IMR-90 (cell line): ENCODE measurements around the gene EPN1. TPM values are rescaled to one million over a fixed set of nuclear protein-coding genes. Genes with fewer than 3 reads are reported as not detected.
A peak's percentile ranks its signal among the peaks of the same experiment; 100 is the strongest.

Source experiments
- ATAC-seq: fragments of 200-7000 bp; cut with Tn5 transposase; 2 replicates; pipeline ENCODE4 v1.9.1; 2020; ENCODE audit warnings: low read depth, mild to moderate bottlenecking, moderate library complexity
- Bru-seq: library from RNA; stranded (reverse); fragments of 400-500 nt; gene quantifications from one replicate; lab custom pipeline; 2021; lab: Mats Ljungman, UMichigan
- BruChase-seq, 2 experiments: library from RNA; stranded (reverse); fragments of 400-500 nt; gene quantifications; one replicate each; lab custom pipeline; 2021; lab: Mats Ljungman, UMichigan
- BruUV-seq: library from RNA; stranded (reverse); fragments of 400-500 nt; replicated peaks from 2 replicates; lab custom pipeline; 2021; lab: Mats Ljungman, UMichigan
- CTCF ChIA-PET: fragments of 300-600 bp; formaldehyde crosslinking; extraction: SDS; loops from one replicate; lab custom pipeline; 2021; ENCODE audit warnings: antibody characterized with exemption; lab: Yijun Ruan, JAX
- POLR2A ChIA-PET: fragments of 300-600 bp; sonication (Branson Sonifier 250); formaldehyde crosslinking; loops from one replicate; lab custom pipeline; 2022; ENCODE audit warnings: antibody characterized with exemption; ENCODE audit not compliant: unreplicated experiment; lab: Charles Lee
- DNase-seq: peaks from one replicate; pipeline ENCODE4 v3.0.0; 2013
- H2AFZ ChIP-seq: replicated peaks from 2 replicates; pipeline ENCODE3; 2013; ENCODE audit warnings: low read length, mild to moderate bottlenecking; ENCODE audit not compliant: poor library complexity
- H2AK5ac ChIP-seq: 2 replicates; pipeline ENCODE4 v1.6.1; 2013; ENCODE audit warnings: low read depth, low read length, inconsistent platforms
- H2AK9ac ChIP-seq: replicated peaks from 2 replicates; pipeline ENCODE3; 2013; ENCODE audit warnings: mild to moderate bottlenecking, low read depth, low read length, moderate library complexity; ENCODE audit not compliant: poor library complexity
- H2BK120ac ChIP-seq: 2 replicates; pipeline ENCODE4 v1.6.1; 2013; ENCODE audit warnings: low read depth, low read length, inconsistent platforms
- H2BK15ac ChIP-seq: 3 replicates; pipeline ENCODE4 v1.6.1; 2013; ENCODE audit warnings: low read depth, low read length, inconsistent platforms
- H2BK20ac ChIP-seq: 2 replicates; pipeline ENCODE4 v1.6.1; 2013; ENCODE audit warnings: low read depth, mild to moderate bottlenecking, inconsistent platforms, low read length, moderate library complexity
- H2BK5ac ChIP-seq: 2 replicates; pipeline ENCODE4 v1.6.1; 2013; ENCODE audit warnings: mild to moderate bottlenecking, low read depth, low read length, inconsistent platforms; ENCODE audit not compliant: poor library complexity, severe bottlenecking
- H3K14ac ChIP-seq: replicated peaks from 2 replicates; pipeline ENCODE4 v1.6.1; 2013; ENCODE audit warnings: low read depth, low read length, inconsistent platforms
- H3K18ac ChIP-seq: 2 replicates; pipeline ENCODE4 v1.6.1; 2013; ENCODE audit warnings: low read depth, low read length, control low read depth
- H3K23ac ChIP-seq: 2 replicates; pipeline ENCODE4 v1.6.1; 2013; ENCODE audit warnings: low read depth, low read length, inconsistent platforms
- H3K27ac ChIP-seq: 2 replicates; pipeline ENCODE4 v1.5.1; 2013; ENCODE audit warnings: mild to moderate bottlenecking, control low read depth, low read length; ENCODE audit not compliant: insufficient read depth
- H3K27me3 ChIP-seq: 2 replicates; pipeline ENCODE4 v1.6.1; 2013; ENCODE audit warnings: low read length; ENCODE audit not compliant: control insufficient read depth, insufficient read depth
- H3K36me3 ChIP-seq: 2 replicates; pipeline ENCODE4 v1.6.1; 2013; ENCODE audit warnings: low read length, mixed read lengths; ENCODE audit not compliant: control insufficient read depth, insufficient read depth
- H3K4ac ChIP-seq: 2 replicates; pipeline ENCODE4 v1.6.1; 2013; ENCODE audit warnings: low read depth, low read length, inconsistent platforms
- H3K4me1 ChIP-seq: 2 replicates; pipeline ENCODE4 v1.6.1; 2013; ENCODE audit warnings: low read length, mixed read lengths; ENCODE audit not compliant: control insufficient read depth, insufficient read depth
- H3K4me2 ChIP-seq: 2 replicates; pipeline ENCODE4 v1.6.1; 2013; ENCODE audit warnings: low read depth, mild to moderate bottlenecking, control low read depth, low read length, moderate library complexity
- H3K4me3 ChIP-seq: 2 replicates; pipeline ENCODE4 v1.5.1; 2013; ENCODE audit warnings: low read depth, mild to moderate bottlenecking, control low read depth, low read length, moderate library complexity; ENCODE audit not compliant: insufficient read depth
- H3K56ac ChIP-seq: 2 replicates; pipeline ENCODE4 v1.6.1; 2013; ENCODE audit warnings: low read length, inconsistent platforms; ENCODE audit not compliant: insufficient read depth; ENCODE audit errors: extremely low read depth
- H3K79me1 ChIP-seq, 2 experiments: 2 replicates each; pipeline ENCODE4 v1.6.1; 2013; ENCODE audit warnings: low read length in 2 of 2, inconsistent platforms in 1 of 2, low read depth in 1 of 2
- H3K9ac ChIP-seq: 2 replicates; pipeline ENCODE4 v1.6.1; 2013; ENCODE audit warnings: low read depth, low read length, control low read depth
- H3K9me1 ChIP-seq: 2 replicates; pipeline ENCODE4 v1.6.1; 2013; ENCODE audit warnings: low read length, inconsistent platforms; ENCODE audit not compliant: insufficient read depth
- H3K9me3 ChIP-seq: 2 replicates; pipeline ENCODE4 v1.6.1; 2013; ENCODE audit warnings: low read length; ENCODE audit not compliant: control insufficient read depth, insufficient read depth
- H4K20me1 ChIP-seq: 2 replicates; pipeline ENCODE4 v1.6.1; 2013; ENCODE audit warnings: low read length, inconsistent platforms; ENCODE audit not compliant: insufficient read depth
- H4K5ac ChIP-seq: 2 replicates; pipeline ENCODE4 v1.6.1; 2013; ENCODE audit warnings: mild to moderate bottlenecking, low read depth, low read length, control low read depth
- H4K8ac ChIP-seq, 2 experiments: 2 replicates each; pipeline ENCODE4 v1.6.1; 2013; ENCODE audit warnings: low read depth in 2 of 2, low read length in 2 of 2, control low read depth in 1 of 2, inconsistent platforms in 1 of 2
- H4K91ac ChIP-seq: 2 replicates; pipeline ENCODE4 v1.6.1; 2013; ENCODE audit warnings: low read depth, low read length, inconsistent platforms; ENCODE audit not compliant: insufficient read depth
- BHLHE40 ChIP-seq: fragments of 150-350 bp; IDR thresholded peaks from 2 replicates; pipeline ENCODE4 v1.6.1; 2016; ENCODE audit warnings: mild to moderate bottlenecking, low read depth, low read length
- CEBPB ChIP-seq: IDR thresholded peaks from 2 replicates; pipeline ENCODE4 v1.6.1; 2012; ENCODE audit warnings: low read depth, low read length, improper control_type of control experiment
- MAZ ChIP-seq: IDR thresholded peaks from 2 replicates; pipeline ENCODE4 v1.6.1; 2012; ENCODE audit warnings: low read depth, mild to moderate bottlenecking, low read length, improper control_type of control experiment, moderate library complexity, borderline replicate concordance
- MXI1 ChIP-seq: IDR thresholded peaks from 2 replicates; pipeline ENCODE4 v1.6.1; 2012; ENCODE audit warnings: low read depth, mild to moderate bottlenecking, low read length, moderate library complexity, borderline replicate concordance
- NFE2L2 ChIP-seq: fragments of 150-350 bp; IDR thresholded peaks from 2 replicates; pipeline ENCODE4 v1.6.1; 2016; ENCODE audit warnings: low read depth, mild to moderate bottlenecking, low read length
- POLR2A ChIP-seq: IDR thresholded peaks from 2 replicates; pipeline ENCODE4 v1.6.1; 2012; ENCODE audit warnings: mild to moderate bottlenecking, low read depth, low read length
- WGBS, 2 experiments: methylation state at CpG; one replicate each; pipeline versions ENCODE4 v1.1.5 to v1.1.7; 2013; ENCODE audit warnings: missing lambda C conversion rate in 2 of 2; ENCODE audit not compliant: insufficient read length in 1 of 2; ENCODE audit errors: extremely low coverage in 2 of 2; 5-methylcytosine and 5-hydroxymethylcytosine counted together
- dilution Hi-C: fragments of 300-500 bp; cut with HindIII; formaldehyde crosslinking; loops from one replicate; pipeline ENCODE4 v1.14.3; 2018; ENCODE audit warnings: low sequenced_read_pairs; ENCODE audit not compliant: unreplicated experiment
- in situ Hi-C: fragments of 300-500 bp; cut with MboI; formaldehyde crosslinking; loops from 3 replicates; pipeline ENCODE4 v1.14.3; 2019; ENCODE audit warnings: low sequenced_read_pairs, inconsistent platforms, mixed read lengths
- intact Hi-C: fragments of 100-400 bp; cut with micrococcal nuclease; formaldehyde crosslinking; loops from 2 replicates; pipeline ENCODE4 v1.10.0; 2022
- long read RNA-seq: library from polyadenylated mRNA; unstranded; transcript quantifications from one replicate; pipeline ENCODE4 v2.0.0, GENCODE V29; 2021; ENCODE audit not compliant: unreplicated experiment
- polyA plus RNA-seq, 3 experiments: library from polyadenylated mRNA; depleted of rRNA; stranded (reverse); fragments of >200 nt; gene quantifications; 2 replicates each; pipeline ENCODE4 v1.2.3, GENCODE V29; 2012; ENCODE audit warnings: low replicate concordance in 1 of 3
- total RNA-seq: library from RNA; depleted of rRNA; stranded (reverse); fragments of >200 nt; gene quantifications from 2 replicates; pipeline ENCODE4 v1.2.3, GENCODE V29; 2012; rRNA removed
- TF ChIP-seq, protein P1 (sequence below): conservative IDR thresholded peaks from 2 replicates; pipeline ENCODE4 v1.5.1; 2012; ENCODE audit warnings: mild to moderate bottlenecking, low read depth, low read length, improper control_type of control experiment

The EPN1 gene
- total RNA-seq: 19.0 and 21.9 TPM in 2 replicates
- polyA plus RNA-seq (2012; rRNA removed): 122 and 127 TPM in 2 replicates
- 199 and 238 TPM in 2 replicates for polyA plus RNA-seq (2012; cell fraction: cytosol; rRNA removed)
- 71.6 and 158 TPM in 2 replicates for polyA plus RNA-seq (2012; cell fraction: nucleus; rRNA removed; ENCODE audit: low replicate concordance)
- Bru-seq, nascent RNA: percentile 74 among the genes with signal in this experiment
- BruChase-seq, experiment 1, labeled RNA remaining after a 6-hour chase: percentile 72 among the genes with signal in this experiment
- percentile 65 among the genes with signal in this experiment for BruChase-seq, experiment 2, labeled RNA remaining after a 2-hour chase
- long read RNA-seq, full-length matches to known transcripts: 20 of 71 reads
- long read RNA-seq, partial matches to known transcripts: 29 of 71 reads
- long read RNA-seq, other reads (novel, unspliced or antisense): 22 of 71 reads

- H3K4me1 ChIP-seq: peaks cover 5% of the 10 kb centered on the region; the same call in 1 of the 2 replicates
- in situ Hi-C loops: loop anchor here (25.0 kb wide), 3 partner anchors 462 to 1538 kb away; partner anchors contain the start of genes CDC42EP5, CNOT3, LENG9 and ZNF444
- H3K79me1 ChIP-seq: peaks cover 13 to 64% of the 10 kb centered on the region in 2 experiments; a peak in 3 of 4 replicates
- peaks cover 3% of the 10 kb centered on the region; the same call in 1 of the 2 replicates for H3K9me1 ChIP-seq
- H3K4me3 ChIP-seq: peak within 1 kb of the TSS; percentile 80
- peak within 1 kb of the TSS; percentile 53 to 77; a peak in 3 of 4 replicates for H4K8ac ChIP-seq
- dilution Hi-C loops: no loop called here
- ATAC-seq (peak; percentile 87), DNase-seq (peak; percentile 96)
- no TSS peak for BruUV-seq
- H3K9ac ChIP-seq: peak within 1 kb of the TSS; percentile 98
- H4K91ac ChIP-seq: peak within 1 kb of the TSS; percentile 43; the same call in 1 of the 2 replicates
- no peaks in the 10 kb centered on the region for H3K27me3 ChIP-seq
- intact Hi-C loops: loop anchor here (2.0 kb wide), 1 partner anchor 20 kb away; the partner anchor contains the start of gene U2AF2
- TF ChIP-seq MAZ (peak; percentile 99), MXI1 (peak; percentile 70), CEBPB (no peak), BHLHE40 (peak; percentile 88), NFE2L2 (0 out of 2 replicates have a peak, but pooled peaks have one; percentile 2), POLR2A (peak; percentile 38; the same call in 1 of the 2 replicates)
- TF ChIP-seq, protein P1, sequence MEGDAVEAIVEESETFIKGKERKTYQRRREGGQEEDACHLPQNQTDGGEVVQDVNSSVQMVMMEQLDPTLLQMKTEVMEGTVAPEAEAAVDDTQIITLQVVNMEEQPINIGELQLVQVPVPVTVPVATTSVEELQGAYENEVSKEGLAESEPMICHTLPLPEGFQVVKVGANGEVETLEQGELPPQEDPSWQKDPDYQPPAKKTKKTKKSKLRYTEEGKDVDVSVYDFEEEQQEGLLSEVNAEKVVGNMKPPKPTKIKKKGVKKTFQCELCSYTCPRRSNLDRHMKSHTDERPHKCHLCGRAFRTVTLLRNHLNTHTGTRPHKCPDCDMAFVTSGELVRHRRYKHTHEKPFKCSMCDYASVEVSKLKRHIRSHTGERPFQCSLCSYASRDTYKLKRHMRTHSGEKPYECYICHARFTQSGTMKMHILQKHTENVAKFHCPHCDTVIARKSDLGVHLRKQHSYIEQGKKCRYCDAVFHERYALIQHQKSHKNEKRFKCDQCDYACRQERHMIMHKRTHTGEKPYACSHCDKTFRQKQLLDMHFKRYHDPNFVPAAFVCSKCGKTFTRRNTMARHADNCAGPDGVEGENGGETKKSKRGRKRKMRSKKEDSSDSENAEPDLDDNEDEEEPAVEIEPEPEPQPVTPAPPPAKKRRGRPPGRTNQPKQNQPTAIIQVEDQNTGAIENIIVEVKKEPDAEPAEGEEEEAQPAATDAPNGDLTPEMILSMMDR: no peak
- POLR2A ChIA-PET: no interaction called here
- H2BK15ac ChIP-seq: no peak within 1 kb of the TSS
- no peaks in the 10 kb centered on the region for H3K9me3 ChIP-seq
- peak within 1 kb of the TSS; percentile 85 for H2BK5ac ChIP-seq
- H2AK9ac ChIP-seq: peak within 1 kb of the TSS; percentile 91
- H3K36me3 ChIP-seq: peaks cover 42% of the 10 kb centered on the region
- no peak within 1 kb of the TSS for H3K18ac ChIP-seq
- H3K14ac ChIP-seq: peak within 1 kb of the TSS; percentile 35
- H3K27ac ChIP-seq: peak within 1 kb of the TSS; percentile 78
- H4K20me1 ChIP-seq: peaks cover 63% of the 10 kb centered on the region
- H2BK20ac ChIP-seq: no peak within 1 kb of the TSS
- peak within 1 kb of the TSS; percentile 96 for H3K4me2 ChIP-seq
- CTCF ChIA-PET: no interaction called here
- H3K23ac ChIP-seq: peak within 1 kb of the TSS; percentile 73; the same call in 1 of the 2 replicates
- H3K4ac ChIP-seq: peak within 1 kb of the TSS; percentile 75
- no peak within 1 kb of the TSS for H2BK120ac ChIP-seq
- H2AFZ ChIP-seq: peak within 1 kb of the TSS; percentile 94
- H4K5ac ChIP-seq: peak within 1 kb of the TSS; percentile 28; the same call in 1 of the 2 replicates
- peak within 1 kb of the TSS; percentile 67 for H2AK5ac ChIP-seq
- H3K56ac ChIP-seq: peak within 1 kb of the TSS; percentile 73
- 1% methylated on average over 14 of the region's 101 CpGs; no CpG with 5 or more reads in 1 of the 2 experiments for WGBS, 2 experiments
Observed at GRCh38 chr19:55674841-55675660, at the start of gene EPN1. Gene EPN1 (plus strand): TSS chr19:55675226. CDS start chr19:55678628, 3,402 bp downstream.
